ENCODE measurements around the gene PCED1A.

PCED1A gene

GRCh38 chr20:2840138-2840966 is at the start of gene PCED1A, which contains the start of gene VPS16:
Gene PCED1A (minus strand): TSS chr20:2840655. CDS start chr20:2839912, 743 bp downstream.
Gene VPS16 (plus strand): TSS chr20:2840745. CDS start chr20:2840775, 30 bp downstream.
- in situ Hi-C loops (cut with MboI; ENCODE audit: low sequenced_read_pairs), result no loop called here

DNA sequence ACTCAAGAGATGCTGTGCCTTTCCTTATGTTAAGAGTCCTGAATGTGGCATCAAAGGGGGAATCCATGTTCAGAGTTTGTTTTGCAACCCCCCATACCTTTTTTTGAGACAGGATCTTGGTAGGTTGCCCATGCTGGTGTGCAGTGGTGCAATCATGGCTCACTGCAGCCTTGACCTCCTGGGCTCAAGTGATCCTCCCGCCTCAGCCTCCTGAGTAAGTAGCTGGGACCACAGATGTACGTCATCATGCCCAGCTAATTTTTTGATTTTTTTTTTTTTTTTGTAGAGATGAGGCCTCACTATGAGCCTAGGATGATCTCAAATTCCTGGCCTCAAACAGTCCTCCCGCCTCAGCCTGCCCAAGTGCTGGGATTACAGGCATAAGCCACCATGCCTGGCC is 49.3 kb upstream of the PCED1A start:
- in situ Hi-C loops (cut with MboI; ENCODE audit: low sequenced_read_pairs), result no loop called here

DNA sequence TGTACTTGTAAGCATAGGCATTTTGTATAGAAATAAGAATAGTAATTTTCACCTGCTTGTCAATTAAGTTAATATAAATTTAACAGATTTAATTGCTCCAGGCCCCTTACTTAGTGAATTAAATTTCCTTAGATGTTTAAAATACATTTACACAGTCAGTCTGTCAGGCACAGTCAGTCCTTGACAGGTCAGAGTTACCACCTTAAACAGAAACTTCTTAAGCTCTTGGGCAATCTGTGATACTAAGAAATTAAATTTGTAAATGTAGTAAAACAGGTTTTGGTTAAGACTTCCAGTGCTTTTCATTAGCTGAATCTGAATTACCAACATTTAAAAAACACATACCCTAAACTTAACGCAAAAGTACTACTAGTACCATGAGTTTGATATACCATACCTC is 48.8 kb upstream of the PCED1A start:
- in situ Hi-C loops (cut with MboI; ENCODE audit: low sequenced_read_pairs), result no loop called here

DNA sequence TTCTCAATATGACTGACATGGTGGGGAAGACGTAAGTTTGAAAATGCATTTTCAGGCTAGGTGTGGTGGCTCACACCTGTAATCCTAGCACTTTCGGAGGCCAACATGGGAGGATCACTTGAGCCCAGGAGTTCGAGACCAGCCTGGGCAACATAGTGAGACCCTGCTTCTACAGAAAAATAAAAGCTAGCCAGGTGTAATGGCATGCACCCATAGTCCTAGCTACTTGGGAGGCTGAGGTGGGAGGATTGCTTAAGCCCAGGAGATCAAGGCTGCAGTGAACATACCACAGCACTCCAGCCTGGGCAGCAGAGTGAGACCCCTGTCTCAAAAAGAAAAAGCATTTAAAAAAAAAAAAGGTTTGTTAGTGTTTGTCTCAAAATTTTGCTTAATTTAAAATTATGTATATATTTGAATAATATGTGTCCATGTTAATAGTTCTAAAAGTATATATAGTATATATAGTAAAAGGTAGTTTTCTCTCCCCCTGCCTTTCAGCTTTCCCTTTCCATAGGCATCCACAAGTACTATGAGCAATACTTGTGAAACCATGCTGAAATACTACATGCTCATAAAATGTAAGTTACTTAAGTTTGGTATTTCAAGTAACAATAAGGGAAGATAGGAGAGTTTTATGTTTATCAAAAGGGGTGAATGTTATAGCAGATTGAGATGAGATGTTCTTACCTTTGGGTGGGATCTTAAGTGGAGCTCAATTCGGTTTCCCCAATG is 47.9 kb upstream of the PCED1A start:
- in situ Hi-C loops (cut with MboI; ENCODE audit: low sequenced_read_pairs), result no loop called here

GRCh38 chr20:2887715-2888114 is 47.3 kb upstream of the PCED1A start:
- in situ Hi-C loops (cut with MboI; ENCODE audit: low sequenced_read_pairs), result no loop called here

DNA sequence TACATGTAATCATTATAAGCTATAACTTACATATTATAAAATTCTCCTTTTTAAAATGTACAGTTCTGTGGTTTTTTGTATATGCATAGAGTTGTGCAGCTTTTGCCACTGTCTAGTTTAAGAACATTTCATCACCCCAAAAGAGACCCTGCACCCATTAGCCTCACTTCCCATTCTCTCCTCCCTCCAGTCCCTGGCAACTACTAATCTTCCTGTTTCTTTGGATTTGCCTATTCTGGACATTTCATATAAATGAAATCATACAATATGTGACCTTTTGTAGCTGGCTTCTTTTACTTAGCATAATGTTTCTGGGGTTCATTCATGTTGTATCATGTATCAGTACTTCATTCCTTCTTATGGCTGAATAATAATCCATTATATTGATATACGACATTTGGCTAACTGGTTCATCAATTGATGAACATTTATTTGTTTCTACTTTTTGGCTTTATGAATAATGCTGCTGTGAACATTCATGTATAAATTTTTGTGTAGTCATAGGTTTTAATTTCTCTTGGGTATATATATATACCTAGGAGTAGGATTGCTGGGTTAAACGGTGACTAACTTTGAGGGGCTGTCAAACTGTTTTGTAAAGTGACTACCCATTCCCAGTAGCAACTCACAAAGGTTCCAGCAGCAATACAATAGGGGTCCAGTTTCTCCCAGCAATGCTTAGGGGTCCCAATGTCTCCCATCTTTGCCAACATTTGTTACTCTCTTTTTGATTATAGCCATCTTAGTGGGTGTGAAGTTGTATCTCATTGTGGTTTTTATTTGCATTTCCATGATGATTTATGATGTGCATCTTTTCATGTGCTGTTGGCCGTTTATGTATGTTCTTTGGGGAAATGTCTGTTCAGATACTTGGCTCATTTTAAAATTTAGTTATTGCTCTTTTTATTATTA is 43.5 kb upstream of the PCED1A start:
- in situ Hi-C loops (cut with MboI; ENCODE audit: low sequenced_read_pairs), result no loop called here

- in situ Hi-C loops (cut with MboI; ENCODE audit: low sequenced_read_pairs), result no loop called here
Measured at GRCh38 chr20:2880650-2881049, 40.2 kb upstream of the PCED1A start.

GRCh38 chr20:2879146-2879545 is 38.7 kb upstream of the PCED1A start:
- in situ Hi-C loops (cut with MboI; ENCODE audit: low sequenced_read_pairs), result no loop called here

DNA sequence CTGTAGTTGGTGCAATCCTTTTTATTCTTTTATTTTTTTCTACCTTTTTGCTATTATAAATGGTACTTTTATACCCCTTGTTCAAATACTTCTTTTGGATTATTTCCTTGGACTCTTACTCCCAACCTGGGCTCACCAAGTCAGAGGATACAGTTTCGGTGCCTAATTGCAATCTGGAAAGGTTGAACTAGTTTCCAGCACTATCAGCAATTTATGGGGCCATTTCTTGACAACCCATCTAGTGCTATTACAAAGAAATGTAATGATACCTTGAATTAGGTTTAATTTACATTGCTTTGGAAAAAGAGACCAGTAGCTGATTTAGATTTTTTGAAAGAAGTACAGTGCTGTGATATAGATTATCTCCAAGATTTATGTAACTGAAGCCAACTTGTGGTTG is 38.1 kb upstream of the PCED1A start:
- in situ Hi-C loops (cut with MboI; ENCODE audit: low sequenced_read_pairs), result no loop called here

GRCh38 chr20:2875690-2876203 is 35.3 kb upstream of the PCED1A start:
- in situ Hi-C loops (cut with MboI; ENCODE audit: low sequenced_read_pairs), result no loop called here

DNA sequence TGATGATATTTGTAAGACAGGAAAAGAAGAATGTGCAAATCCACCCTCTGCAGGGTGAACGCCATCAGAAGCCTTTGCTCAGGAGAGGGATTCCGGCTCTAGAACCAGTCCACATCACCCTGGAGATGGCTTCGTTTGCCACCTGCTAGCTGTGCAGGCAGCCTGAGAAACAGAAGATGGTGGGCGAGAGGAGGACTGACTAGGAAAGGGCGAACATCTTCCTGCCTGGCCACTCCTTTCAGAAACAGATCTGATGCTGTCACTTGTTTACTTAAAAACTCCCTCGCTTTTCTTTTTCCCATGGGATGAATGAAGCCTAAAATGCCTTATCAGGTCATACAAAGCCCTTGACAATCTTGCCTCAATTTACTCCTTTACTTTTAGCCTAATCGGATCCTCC is 34.0 kb upstream of the PCED1A start:
- in situ Hi-C loops (cut with MboI; ENCODE audit: low sequenced_read_pairs), result no loop called here

GRCh38 chr20:2873747-2874041 is 33.2 kb upstream of the PCED1A start:
- in situ Hi-C loops (cut with MboI; ENCODE audit: low sequenced_read_pairs), result no loop called here

GRCh38 chr20:2873010-2873746 is 32.7 kb upstream of the PCED1A start, which contains the start of gene PTPRA:
Gene PTPRA (plus strand): TSS chr20:2873481. CDS start chr20:2964278, 90,797 bp downstream.
- in situ Hi-C loops (cut with MboI; ENCODE audit: low sequenced_read_pairs), result no loop called here

- in situ Hi-C loops (cut with MboI; ENCODE audit: low sequenced_read_pairs), result no loop called here
Measured at GRCh38 chr20:2872459-2873009, 32.1 kb upstream of the PCED1A start.

- in situ Hi-C loops (cut with MboI; ENCODE audit: low sequenced_read_pairs), result no loop called here
Measured at GRCh38 chr20:2871661-2872458, 31.4 kb upstream of the PCED1A start.

DNA sequence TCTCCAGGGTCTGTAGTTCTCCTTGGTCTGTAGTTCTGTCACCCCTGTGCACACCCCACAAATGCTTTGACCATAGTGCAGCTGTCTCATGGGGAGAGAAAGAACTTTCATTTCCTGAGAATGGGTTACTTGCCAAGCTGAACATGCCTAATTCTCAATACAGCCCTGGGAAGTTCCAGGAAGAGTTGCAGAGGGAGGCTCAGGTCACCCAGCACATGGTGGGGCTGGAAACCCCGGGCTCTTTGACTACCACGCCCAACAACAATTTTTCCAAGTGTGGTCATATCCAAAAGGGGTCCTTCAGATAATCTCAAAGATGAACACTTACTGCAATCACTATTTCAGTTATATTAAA is 30.6 kb upstream of the PCED1A start:
- in situ Hi-C loops (cut with MboI; ENCODE audit: low sequenced_read_pairs), result no loop called here

DNA sequence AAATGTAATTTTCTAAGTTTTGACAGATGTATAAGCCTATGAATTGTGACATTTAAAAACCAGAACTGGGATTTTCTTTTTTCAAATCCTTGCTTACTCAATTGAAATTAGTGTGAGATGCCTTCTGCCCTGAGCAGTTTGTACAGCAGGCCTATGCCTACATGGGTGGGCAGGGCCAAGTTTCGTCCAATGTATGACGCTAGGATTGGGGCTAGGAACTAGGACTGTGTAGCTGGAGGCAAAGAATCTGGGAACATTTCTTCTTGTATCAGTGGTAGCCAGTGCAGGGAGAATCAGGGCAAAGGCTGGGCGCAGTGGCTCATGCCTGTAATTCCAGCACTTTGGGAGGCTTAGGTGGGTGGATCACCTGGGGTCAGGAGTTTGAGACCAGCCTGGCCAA is 28.9 kb upstream of the PCED1A start:
- in situ Hi-C loops (cut with MboI; ENCODE audit: low sequenced_read_pairs), result no loop called here

DNA sequence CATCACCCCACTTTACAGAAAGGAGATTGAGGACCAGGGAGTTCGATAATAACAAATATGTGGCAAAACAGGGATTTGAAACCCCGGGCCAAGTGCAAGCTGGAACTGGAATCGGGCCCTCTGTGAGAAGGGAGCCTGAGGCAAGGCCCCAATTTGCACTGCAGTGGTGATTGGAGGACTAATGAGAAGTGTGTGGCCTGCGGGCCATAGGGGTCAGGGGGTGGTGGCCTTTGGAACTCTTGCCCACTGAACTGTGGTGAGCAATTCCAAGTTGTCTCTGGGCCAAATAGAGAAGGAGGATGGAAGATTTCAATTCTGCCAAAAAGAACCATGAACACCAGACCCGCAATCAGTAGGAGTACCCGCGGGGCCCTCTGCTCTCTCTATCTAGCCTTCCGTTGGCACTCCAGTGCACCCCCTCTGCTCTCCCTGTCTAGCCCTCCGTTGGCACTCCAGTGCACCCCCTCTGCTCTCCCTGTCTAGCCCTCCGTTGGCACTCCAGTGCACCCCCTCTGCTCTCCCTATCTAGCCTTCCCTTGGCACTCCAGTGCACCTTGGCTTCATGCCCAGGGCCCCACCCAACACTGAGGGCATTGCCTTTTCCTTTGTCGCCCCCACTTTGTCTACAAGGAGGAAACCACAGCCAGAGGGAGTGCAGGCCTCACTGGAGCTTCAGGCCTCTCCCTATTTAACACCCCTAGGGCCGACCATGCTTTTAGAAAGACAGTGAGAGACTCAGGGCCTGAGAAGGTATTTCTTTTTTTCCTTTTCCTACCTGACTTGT is 26.8 kb upstream of the PCED1A start:
- in situ Hi-C loops (cut with MboI; ENCODE audit: low sequenced_read_pairs), result no loop called here

DNA sequence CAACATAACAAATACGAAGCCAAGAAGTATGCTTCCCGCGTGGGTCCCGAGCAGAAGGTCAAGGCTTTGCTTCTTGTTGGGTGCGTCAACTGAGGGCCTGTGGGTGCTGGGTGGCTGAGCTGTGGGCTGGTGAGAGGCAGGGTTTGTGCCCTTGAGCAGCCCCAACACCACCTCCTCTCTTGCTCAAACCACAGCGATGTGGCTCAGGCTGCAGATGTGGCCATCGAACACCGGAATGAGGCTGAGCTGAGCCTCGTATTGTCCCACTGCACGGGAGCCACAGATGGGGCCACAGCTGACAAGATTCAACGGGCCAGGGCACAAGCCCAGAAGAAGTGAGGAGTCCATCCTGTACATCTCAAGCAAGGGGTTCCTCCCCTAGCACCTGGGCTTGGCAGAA is 25.8 kb upstream of the PCED1A start:
- in situ Hi-C loops (cut with MboI; ENCODE audit: low sequenced_read_pairs), result no loop called here
